ENCODE measurements around the gene MATN1.
A peak's percentile ranks its signal among the peaks of the same experiment; 100 is the strongest.

The MATN1 gene

GRCh38 chr1:30699762-30700161 is 23.6 kb downstream of the MATN1 start:
- Histone ChIP-seq H3K9ac (ENCODE audit: low read length) (no peak overlapping the region), H3K27me3 (ENCODE audit: control insufficient read depth, insufficient read depth, low read length) (no peaks in the 10 kb centered on the region), H3K36me3 (ENCODE audit: control insufficient read depth, insufficient read depth, low read length) (no peaks in the 10 kb centered on the region), H3K27ac (ENCODE audit: low read depth, low read length) (no peak overlapping the region), H3K4me1 (ENCODE audit: control insufficient read depth, insufficient read depth, low read length) (peaks cover 33% of the 10 kb centered on the region), H3K4me3 (ENCODE audit: low read length) (no peak overlapping the region)

GRCh38 chr1:30698401-30698981 is 24.9 kb downstream of the MATN1 start:
- no peaks in the 10 kb centered on the region for H3K27me3 ChIP-seq (ENCODE audit: control insufficient read depth, insufficient read depth, low read length)
- no peak overlapping the region for H3K4me3 ChIP-seq (ENCODE audit: low read length)
- H3K9ac ChIP-seq (ENCODE audit: low read length) = no peak overlapping the region
- H3K4me1 ChIP-seq (ENCODE audit: control insufficient read depth, insufficient read depth, low read length) = peaks cover 26% of the 10 kb centered on the region
- peak overlapping the region; percentile 6 for H3K27ac ChIP-seq (ENCODE audit: low read depth, low read length)
- no peaks in the 10 kb centered on the region for H3K36me3 ChIP-seq (ENCODE audit: control insufficient read depth, insufficient read depth, low read length)

GRCh38 chr1:30697571-30698376 is 25.6 kb downstream of the MATN1 start:
- Histone ChIP-seq H3K4me3 (ENCODE audit: low read length) (no peak overlapping the region), H3K4me1 (ENCODE audit: control insufficient read depth, insufficient read depth, low read length) (peaks cover 26% of the 10 kb centered on the region), H3K27me3 (ENCODE audit: control insufficient read depth, insufficient read depth, low read length) (no peaks in the 10 kb centered on the region), H3K27ac (ENCODE audit: low read depth, low read length) (peak overlapping the region; percentile 6), H3K9ac (ENCODE audit: low read length) (no peak overlapping the region), H3K36me3 (ENCODE audit: control insufficient read depth, insufficient read depth, low read length) (no peaks in the 10 kb centered on the region)

DNA sequence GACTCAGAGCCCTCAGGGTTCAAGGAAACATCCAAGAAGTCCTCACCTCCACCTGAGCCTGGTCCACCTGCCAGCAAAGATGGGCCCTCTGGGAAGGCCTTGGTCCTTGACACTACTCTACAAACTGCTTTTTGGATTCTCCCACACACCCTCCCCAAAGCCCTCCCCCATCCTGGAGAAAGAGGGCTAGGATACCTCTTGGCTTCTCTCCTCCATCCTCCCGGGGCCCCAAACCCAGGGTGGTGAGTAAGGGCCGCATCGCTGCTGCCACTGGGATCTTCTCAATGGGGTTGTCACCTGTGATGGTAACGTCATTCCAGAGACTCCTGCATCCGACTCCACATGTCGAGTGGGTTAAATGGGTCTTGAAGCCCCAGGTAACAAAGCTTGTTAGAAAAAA is 26.6 kb downstream of the MATN1 start:
- Histone ChIP-seq H3K4me1 (ENCODE audit: control insufficient read depth, insufficient read depth, low read length) (peaks cover 26% of the 10 kb centered on the region), H3K4me3 (ENCODE audit: low read length) (no peak overlapping the region), H3K9ac (ENCODE audit: low read length) (no peak overlapping the region), H3K27ac (ENCODE audit: low read depth, low read length) (no peak overlapping the region), H3K27me3 (ENCODE audit: control insufficient read depth, insufficient read depth, low read length) (no peaks in the 10 kb centered on the region), H3K36me3 (ENCODE audit: control insufficient read depth, insufficient read depth, low read length) (no peaks in the 10 kb centered on the region)

GRCh38 chr1:30695439-30695841 is 27.9 kb downstream of the MATN1 start:
- Histone ChIP-seq H3K36me3 (ENCODE audit: control insufficient read depth, insufficient read depth, low read length) (no peaks in the 10 kb centered on the region), H3K4me3 (ENCODE audit: low read length) (no peak overlapping the region), H3K4me1 (ENCODE audit: control insufficient read depth, insufficient read depth, low read length) (peaks cover 19% of the 10 kb centered on the region), H3K27ac (ENCODE audit: low read depth, low read length) (peak overlapping the region; percentile 51), H3K27me3 (ENCODE audit: control insufficient read depth, insufficient read depth, low read length) (peaks cover 2% of the 10 kb centered on the region), H3K9ac (ENCODE audit: low read length) (no peak overlapping the region)

DNA sequence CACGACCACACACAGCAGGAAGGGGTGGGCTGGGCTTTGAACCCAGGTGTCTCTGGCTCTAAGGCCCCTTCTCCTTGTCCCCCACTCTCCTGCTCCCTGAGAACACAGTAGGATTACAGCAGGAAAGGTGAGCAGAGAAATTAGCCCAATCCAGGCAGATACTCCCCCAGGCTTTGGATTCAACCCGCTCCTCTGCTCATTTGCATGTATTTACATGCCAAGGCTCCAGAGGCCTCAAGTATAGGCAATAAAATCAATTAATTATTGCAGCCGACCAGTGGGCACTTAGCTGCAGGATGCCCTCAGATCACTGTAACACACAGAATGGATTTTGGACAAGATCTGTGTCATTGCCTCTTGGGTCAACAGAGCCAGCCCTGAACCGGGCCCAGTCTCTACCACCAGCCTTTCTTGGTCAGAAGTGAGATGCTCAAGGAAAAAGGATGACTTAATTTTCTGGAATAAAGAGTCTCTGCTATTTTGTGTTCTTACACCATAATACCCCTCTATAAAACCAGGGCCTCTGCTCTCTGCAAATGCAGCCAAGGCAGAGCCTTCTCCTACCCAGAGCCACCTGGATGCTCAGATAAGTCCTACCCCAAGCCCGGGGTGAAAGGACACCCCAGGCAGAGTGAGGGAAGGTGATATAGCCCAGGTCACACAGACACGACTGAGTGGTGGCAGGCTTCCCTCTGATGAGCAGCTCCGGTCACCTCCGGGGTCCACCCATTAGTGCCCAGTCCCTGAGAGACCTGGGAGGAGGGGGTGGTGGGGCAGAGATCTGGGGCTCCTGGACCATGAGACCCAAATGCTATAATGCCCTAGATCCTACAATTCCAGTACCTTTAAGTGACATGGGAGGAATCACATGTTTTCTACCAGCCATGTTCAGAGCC is 28.9 kb downstream of the MATN1 start:
- H3K27ac ChIP-seq (ENCODE audit: low read depth, low read length) = peak overlapping the region; percentile 6
- H3K9ac ChIP-seq (ENCODE audit: low read length) = no peak overlapping the region
- no peaks in the 10 kb centered on the region for H3K36me3 ChIP-seq (ENCODE audit: control insufficient read depth, insufficient read depth, low read length)
- H3K4me1 ChIP-seq (ENCODE audit: control insufficient read depth, insufficient read depth, low read length) = peaks cover 19% of the 10 kb centered on the region
- H3K27me3 ChIP-seq (ENCODE audit: control insufficient read depth, insufficient read depth, low read length) = peaks cover 2% of the 10 kb centered on the region
- H3K4me3 ChIP-seq (ENCODE audit: low read length) = no peak overlapping the region

DNA sequence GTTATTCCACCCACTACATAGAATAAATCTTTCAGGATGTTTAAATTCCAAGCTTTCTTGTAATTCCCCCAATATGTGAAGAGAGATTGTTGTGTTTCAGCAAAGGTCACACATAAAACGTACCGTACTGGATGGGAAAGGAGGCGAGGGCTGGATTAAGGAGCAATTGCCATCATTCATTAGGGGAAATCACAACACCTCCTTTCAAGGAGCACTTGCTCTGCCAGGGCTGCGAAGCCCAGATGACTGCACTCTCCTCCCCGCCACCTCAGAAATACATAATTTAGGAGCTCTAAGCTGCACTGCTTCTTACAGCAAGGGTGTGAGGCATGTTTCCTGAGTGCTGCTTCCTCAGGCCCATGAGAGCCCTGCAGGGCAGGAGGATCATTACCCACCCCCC is 29.6 kb downstream of the MATN1 start:
- Histone ChIP-seq H3K4me3 (ENCODE audit: low read length) (no peak overlapping the region), H3K27me3 (ENCODE audit: control insufficient read depth, insufficient read depth, low read length) (peaks cover 2% of the 10 kb centered on the region), H3K27ac (ENCODE audit: low read depth, low read length) (no peak overlapping the region), H3K4me1 (ENCODE audit: control insufficient read depth, insufficient read depth, low read length) (peaks cover 19% of the 10 kb centered on the region), H3K36me3 (ENCODE audit: control insufficient read depth, insufficient read depth, low read length) (no peaks in the 10 kb centered on the region), H3K9ac (ENCODE audit: low read length) (no peak overlapping the region)

- H3K27me3 ChIP-seq (ENCODE audit: control insufficient read depth, insufficient read depth, low read length) = peaks cover 2% of the 10 kb centered on the region
- no peak overlapping the region for H3K4me3 ChIP-seq (ENCODE audit: low read length)
- H3K9ac ChIP-seq (ENCODE audit: low read length) = no peak overlapping the region
- H3K4me1 ChIP-seq (ENCODE audit: control insufficient read depth, insufficient read depth, low read length) = peaks cover 18% of the 10 kb centered on the region
- H3K27ac ChIP-seq (ENCODE audit: low read depth, low read length) = no peak overlapping the region
- no peaks in the 10 kb centered on the region for H3K36me3 ChIP-seq (ENCODE audit: control insufficient read depth, insufficient read depth, low read length)
These were observed 30.0 kb downstream of the MATN1 start for GRCh38 chr1:30693366-30693765.

GRCh38 chr1:30692948-30693301 is 30.5 kb downstream of the MATN1 start:
- Histone ChIP-seq H3K27ac (ENCODE audit: low read depth, low read length) (no peak overlapping the region), H3K9ac (ENCODE audit: low read length) (no peak overlapping the region), H3K4me3 (ENCODE audit: low read length) (no peak overlapping the region), H3K27me3 (ENCODE audit: control insufficient read depth, insufficient read depth, low read length) (peaks cover 2% of the 10 kb centered on the region), H3K4me1 (ENCODE audit: control insufficient read depth, insufficient read depth, low read length) (peaks cover 13% of the 10 kb centered on the region), H3K36me3 (ENCODE audit: control insufficient read depth, insufficient read depth, low read length) (no peaks in the 10 kb centered on the region)

DNA sequence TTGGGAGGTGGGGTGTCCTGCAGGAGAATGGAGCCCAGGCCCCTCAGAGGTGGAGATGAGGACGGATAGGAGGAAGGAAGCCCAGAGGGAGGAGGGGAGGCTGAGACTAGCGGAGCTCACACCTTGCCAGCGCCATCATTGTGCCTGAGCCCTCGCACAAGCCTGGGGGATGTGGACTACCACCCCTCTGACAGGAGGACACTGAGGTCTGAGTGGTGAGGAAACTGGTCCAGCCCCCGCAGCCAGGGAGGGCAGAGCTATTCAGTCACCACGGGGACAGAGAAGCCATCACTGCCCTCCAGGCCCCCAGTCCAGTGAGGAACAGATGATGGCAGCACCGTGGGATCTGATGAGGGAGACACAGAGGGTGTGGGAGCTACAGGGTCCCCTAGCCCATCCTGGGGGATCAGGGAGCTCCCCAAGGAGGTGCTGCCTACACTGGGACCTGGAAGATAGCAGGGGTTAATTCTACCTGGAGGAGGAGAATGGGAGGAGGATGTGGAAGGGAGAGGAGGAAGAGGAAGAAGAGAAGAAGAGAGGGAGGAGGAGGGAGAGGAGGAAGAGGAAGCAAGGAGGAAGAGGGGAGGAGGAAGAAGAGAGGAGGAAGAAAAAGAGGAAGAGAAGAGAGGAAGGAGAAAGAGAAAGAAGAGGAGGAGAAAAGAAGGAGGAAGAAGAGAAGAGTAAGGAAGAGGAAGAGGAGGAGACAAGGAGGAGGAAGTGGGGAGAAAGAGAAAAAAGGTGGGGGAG is 31.0 kb downstream of the MATN1 start:
- Histone ChIP-seq H3K9ac (ENCODE audit: low read length) (no peak overlapping the region), H3K4me1 (ENCODE audit: control insufficient read depth, insufficient read depth, low read length) (peaks cover 9% of the 10 kb centered on the region), H3K4me3 (ENCODE audit: low read length) (no peak overlapping the region), H3K27ac (ENCODE audit: low read depth, low read length) (no peak overlapping the region), H3K36me3 (ENCODE audit: control insufficient read depth, insufficient read depth, low read length) (no peaks in the 10 kb centered on the region), H3K27me3 (ENCODE audit: control insufficient read depth, insufficient read depth, low read length) (peaks cover 2% of the 10 kb centered on the region)

DNA sequence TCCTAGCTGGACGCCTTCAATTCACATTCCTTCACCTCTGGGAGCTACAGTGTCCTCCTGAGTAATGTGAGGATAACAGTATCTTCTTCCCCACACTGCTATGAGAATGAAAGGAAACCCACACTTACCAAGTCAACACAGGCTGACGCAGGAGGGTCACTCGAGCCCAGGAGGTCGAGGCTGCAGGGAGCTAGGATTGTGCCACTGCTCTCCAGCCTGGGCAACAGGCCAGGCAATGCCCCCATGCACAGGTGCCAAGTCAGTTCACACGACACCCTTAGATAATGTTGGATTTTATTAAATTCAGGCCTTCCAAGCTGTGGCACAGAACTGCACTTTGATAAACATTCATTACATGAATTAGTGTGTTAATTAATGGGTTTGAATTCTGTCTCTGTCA is 31.9 kb downstream of the MATN1 start:
- Histone ChIP-seq H3K4me1 (ENCODE audit: control insufficient read depth, insufficient read depth, low read length) (peaks cover 7% of the 10 kb centered on the region), H3K27ac (ENCODE audit: low read depth, low read length) (no peak overlapping the region), H3K27me3 (ENCODE audit: control insufficient read depth, insufficient read depth, low read length) (peaks cover 2% of the 10 kb centered on the region), H3K9ac (ENCODE audit: low read length) (no peak overlapping the region), H3K36me3 (ENCODE audit: control insufficient read depth, insufficient read depth, low read length) (no peaks in the 10 kb centered on the region), H3K4me3 (ENCODE audit: low read length) (no peak overlapping the region)

All from rectal smooth muscle tissue (tissue), 1 donor.